NCI-H774 (cell line): ENCODE measurements around the gene HSD3B7.

Experiments
- DNase-seq: peaks from one replicate; lab custom pipeline; 2025; lab: John Stamatoyannopoulos, UW

Gene HSD3B7

DNA sequence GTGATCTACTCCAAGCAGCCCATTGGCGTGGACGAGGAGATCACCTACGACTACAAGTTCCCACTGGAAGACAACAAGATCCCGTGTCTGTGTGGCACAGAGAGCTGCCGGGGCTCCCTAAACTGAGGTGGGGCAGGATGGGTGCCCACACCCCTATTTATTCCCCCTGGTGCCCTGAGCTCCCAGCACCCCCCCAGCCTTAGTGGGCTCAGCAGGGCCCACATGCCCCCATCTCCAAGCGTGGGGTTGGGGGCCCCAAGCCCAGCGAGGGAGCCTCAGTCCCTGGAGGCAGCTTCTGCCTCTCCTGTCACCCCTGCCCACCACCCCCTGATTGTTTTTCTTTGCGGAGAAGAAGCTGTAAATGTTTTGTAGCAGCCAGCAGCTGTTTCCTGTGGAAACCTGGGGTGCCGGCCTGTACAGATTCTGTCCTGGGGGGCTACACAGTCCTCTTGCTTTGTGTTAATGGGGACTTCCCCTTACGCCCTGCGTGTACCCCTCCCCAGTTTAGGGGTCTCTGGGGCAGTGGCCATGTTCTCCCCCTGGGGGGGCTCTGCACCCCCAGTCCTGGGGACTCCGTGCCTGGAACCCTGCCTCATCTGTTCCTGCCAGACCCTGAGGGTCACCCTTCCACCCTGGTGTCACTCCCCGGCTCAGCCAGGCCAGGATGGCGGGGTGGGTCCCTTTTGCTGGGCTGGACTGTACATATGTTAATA, 953 bp upstream of the HSD3B7 start:
- DNase-seq: no peak

DNA sequence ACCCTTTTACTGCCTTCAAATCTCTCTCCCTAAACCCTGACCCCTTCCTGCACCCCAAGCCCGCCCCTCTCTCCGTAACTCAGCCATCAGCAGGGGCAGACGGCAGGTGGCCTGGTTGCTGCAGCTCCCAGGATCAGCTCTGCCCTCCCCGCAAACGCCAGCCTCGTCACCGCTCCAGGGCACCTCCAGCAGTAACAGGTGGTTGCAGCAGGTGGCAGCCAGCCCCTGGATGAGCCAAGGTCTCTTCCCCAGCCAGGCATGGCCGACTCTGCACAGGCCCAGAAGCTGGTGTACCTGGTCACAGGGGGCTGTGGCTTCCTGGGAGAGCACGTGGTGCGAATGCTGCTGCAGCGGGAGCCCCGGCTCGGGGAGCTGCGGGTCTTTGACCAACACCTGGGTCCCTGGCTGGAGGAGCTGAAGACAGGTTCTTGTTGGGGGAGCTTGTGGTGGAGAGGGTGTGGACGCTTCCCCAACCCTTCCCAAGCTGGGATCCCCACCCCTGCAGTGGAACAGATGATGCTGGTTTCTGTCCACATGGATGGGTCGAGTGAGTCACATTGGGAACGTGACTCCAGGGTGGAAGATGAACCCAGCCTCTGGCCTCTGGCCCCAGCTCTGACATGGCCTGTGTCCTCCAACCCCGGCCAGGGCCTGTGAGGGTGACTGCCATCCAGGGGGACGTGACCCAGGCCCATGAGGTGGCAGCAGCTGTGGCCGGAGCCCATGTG, 558 bp downstream of the HSD3B7 start:
- peak; percentile 72 for DNase-seq

DNA sequence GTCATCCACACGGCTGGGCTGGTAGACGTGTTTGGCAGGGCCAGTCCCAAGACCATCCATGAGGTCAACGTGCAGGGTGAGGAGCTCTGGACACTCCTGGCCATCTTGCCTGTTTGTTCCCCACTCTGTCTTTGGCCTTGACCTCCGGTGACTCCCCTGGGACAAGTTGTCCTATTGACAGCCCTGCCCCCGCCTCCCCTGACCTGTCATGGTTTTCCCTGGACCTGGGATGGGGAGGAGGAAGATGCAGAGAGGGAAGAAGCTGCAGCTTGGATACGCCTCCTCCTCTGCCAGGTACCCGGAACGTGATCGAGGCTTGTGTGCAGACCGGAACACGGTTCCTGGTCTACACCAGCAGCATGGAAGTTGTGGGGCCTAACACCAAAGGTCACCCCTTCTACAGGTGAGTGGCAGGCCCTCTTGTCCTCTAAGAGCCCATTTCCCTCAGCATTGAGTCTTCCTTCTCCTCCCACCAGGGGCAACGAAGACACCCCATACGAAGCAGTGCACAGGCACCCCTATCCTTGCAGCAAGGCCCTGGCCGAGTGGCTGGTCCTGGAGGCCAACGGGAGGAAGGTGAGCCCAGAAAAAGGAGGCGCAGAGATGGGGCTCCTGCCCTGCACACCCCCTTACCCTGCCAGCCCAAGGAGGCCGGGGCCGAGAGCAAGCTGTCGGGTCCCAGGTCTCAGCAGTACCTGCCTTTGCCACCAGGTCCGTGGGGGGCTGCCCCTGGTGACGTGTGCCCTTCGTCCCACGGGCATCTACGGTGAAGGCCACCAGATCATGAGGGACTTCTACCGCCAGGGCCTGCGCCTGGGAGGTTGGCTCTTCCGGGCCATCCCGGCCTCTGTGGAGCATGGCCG, 1.4 kb downstream of the HSD3B7 start:
- no peak for DNase-seq

DNA sequence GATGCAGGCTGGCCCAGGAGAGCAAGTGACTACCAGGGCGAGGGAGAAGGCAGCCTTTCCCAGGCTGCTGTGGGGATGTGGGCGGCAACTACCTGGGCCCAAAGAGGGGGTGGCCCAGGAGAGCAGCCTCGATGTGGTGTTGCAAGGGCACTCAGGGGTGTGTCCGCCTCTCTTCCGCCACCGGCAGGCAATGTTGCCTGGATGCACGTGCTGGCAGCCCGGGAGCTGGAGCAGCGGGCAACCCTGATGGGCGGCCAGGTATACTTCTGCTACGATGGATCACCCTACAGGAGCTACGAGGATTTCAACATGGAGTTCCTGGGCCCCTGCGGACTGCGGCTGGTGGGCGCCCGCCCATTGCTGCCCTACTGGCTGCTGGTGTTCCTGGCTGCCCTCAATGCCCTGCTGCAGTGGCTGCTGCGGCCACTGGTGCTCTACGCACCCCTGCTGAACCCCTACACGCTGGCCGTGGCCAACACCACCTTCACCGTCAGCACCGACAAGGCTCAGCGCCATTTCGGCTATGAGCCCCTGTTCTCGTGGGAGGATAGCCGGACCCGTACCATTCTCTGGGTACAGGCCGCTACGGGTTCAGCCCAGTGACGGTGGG, 2.7 kb downstream of the HSD3B7 start:
- DNase-seq: no peak

DNA sequence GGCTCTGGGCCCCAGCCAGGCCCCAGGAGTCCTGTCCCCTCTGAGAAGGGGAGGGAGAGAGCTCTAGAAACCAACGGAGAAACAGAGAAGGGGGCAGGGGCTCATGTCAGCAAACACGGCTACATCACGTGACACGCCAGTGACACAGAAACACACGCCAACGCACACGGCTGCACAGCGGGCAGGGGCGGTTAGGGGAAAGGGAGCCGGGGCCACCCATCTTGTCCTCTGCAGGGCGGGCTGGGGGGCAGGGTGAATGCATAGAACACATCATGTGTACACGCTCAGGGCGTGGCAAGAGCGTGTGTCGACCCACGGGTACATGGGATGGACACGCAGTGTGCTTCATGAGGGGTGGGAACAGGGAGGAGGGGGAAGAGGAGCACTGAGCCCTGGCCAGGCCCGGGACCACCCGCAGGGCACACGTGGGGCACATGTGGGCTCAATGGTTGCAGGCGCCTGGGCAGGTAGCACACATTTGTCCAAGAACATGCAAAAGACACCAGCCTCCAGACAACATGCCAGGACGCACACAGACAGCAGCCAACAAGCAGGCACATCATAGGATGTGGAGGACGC, 4.6 kb downstream of the HSD3B7 start:
- DNase-seq: no peak

DNA sequence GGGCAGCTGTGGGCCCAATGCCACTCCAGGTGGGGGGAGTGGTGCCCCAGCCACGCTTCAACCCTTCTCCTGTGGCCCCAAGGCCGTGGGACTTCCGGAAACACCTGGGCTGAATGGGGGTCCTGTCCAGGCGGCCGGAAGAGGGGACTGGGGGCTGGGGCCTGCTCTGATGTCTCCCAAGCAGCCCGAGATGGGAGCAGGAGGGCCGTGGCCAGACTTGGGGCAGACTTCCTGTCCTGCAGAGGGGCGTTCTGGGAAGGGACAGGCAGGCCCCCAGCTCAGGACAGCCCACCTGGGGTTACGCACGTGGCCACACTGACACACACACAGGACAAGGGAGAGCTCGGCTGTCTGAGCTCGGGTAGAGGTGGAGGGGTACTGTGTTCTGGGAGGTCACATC, 5.1 kb downstream of the HSD3B7 start:
- DNase-seq: no peak

DNA sequence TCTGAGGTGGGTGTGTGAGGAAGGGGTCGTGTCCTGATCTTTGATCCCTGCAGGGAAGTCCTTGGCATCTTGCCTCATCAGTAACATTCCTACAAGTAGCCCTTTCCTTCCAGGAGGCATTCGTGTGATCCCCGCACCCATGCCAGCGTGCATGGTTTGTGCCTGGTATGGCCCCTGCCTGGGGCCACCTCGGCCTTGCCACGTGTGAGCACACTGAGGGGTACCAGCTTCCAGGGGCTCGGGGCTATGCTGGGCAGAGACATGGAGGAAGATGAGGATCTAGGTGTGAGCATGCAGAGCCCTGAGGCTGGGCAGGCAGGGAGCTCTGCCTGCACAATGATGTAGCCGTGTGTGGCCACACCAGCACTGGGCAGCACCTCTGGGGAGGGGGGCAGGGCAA, 6.0 kb downstream of the HSD3B7 start:
- DNase-seq: no peak

DNA sequence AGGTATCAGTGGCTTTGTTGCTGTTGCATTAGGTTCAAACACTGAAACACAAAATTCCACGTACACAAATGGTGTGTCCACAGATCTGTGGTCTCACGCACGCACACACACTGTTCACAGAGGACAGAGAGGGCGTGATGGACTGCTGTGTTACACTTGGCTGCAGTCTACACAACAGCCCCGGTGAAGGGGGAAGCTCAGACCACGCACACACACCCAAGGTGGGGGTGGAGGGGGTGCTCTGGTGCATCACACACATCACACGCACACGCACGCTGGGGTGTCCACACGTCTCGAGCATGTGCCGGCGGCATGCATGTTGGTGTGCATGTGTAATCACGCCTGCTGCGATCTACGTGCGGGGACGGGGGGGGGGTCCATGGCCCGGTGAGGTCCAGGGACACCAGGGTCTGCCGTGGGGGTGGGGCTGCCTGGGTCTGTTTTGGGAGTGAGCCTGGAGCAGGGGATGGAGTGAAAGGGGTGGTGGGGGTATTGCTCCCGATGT, 7.3 kb downstream of the HSD3B7 start:
- no peak for DNase-seq

DNA sequence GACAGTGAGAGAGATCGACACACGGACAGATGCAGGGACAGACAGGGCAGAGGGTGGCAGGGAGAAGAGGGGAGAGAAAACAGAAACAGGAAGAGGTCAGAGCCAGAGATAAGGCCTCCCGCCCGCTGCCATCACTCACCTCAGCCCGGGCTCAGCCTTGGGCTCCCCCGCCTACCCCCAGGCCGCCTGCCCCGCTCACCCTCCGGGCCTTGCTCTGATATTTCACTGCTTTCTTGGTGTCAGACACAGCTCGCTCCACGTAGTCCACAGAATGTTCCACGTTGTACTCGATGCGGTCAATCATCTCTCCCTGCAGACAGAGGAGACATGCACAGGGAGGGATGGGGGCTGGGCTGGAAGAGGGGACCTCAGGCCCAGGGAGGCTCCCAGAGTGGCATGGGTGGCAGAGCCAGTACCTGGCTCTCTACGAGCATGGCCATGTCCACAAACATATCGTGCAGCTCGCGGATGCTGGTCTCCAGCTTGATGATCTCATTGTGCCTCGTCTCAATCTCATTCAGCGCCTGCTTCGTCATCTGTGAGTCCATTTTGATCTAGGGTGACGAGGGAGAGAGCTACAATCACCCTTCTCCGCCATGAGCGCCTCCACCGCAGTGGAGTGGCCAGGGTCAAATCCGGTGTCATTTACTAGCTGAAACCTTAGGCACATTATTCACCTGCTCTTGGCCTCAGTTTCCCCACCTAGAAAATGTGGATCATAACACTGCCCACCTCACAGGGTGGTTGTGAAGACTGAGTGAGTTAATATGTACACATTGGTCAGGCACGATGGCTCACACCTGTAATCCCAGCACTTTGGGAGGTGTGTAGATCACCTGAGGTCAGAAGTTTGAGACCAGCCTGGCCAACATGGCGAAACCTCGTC, 8.2 kb downstream of the HSD3B7 start:
- DNase-seq: no peak

DNA sequence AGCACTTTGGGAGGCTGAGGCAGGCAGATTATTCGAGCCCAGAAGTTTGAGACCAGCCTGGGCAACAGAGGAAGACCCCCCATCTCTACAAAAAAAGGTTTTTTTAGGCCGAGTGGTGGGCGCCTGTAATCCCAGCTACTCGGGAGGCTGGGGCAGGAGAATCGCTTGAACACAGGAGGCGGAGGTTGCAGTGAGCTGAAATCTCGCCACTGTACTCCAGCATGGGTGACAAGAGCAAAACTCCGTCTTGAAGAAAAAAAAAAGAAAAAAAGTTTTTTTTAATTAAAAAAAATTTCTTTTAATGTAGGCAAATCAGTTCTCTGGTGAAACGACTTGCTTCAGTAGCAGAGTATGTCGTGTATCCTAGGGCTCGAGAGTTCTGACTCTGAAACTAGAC, 10.9 kb downstream of the HSD3B7 start:
- DNase-seq: no peak

DNA sequence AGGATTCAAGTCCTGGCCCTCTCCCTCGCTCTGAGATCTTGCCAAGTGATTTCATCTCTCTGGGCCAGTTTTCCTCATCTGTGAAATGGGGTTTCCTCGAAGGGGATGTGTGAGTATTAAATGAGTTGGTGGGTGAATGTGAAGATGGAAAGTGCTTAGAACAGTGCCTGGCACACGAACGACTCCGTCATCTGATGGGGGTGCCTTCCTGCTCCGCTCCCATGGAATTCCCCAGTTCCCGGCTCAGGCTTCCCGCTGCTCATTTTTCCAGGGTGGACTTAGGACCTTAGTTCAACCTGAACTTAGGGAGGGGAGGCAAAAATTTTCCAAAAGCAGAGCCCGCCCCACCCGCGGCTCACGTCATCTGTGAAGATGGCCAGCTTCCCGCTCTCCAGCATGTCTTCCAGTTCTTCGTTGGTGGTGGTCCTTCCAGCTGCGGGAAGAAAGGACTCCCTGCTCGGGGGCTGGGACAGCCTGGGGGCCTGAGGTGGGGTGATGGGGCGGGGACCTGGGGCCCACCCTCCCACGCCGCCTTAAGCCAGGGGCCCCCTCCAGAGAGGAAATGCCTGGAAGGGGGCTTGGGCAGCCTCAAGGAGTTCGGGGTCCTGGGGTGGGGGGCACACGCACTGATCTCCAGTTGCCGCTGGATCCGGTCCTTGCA, 11.4 kb downstream of the HSD3B7 start:
- no peak for DNase-seq

DNA sequence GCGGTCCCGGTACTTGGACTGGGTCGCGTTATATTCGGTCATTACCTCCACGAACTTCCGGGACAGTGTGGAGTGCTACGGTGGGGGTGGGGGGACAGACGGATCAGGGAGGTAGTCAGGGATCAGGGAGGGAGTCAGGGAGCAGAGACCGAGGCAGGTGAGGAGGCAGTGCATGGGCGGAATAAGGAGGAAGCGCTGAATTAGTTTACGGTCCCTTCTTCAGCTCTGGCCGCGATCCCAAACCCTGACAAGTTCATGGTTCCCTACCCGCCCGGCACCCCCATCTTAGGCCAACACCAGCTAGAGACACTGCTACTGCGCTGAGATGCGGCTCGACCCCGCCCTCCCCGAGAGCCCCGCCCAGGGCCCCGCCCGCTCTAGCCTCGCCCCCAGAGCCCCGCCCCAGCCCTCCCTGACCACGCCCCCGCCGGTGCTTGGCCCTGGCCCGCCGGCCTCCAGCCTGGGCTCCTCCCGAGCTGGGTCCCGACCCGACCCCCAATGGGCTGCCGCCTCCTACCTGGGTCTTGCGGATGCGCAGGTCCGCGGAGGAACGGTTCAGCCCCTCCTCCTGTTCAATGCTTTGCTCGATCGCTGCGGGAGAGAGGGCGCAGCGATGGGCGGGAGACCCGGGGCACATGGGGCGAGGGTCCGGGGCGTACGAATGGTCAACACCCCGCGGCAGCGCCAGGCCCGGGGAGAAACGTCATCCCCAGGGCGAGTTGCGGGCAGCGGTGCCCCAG, 12.1 kb downstream of the HSD3B7 start:
- DNase-seq: peak; percentile 48

DNA sequence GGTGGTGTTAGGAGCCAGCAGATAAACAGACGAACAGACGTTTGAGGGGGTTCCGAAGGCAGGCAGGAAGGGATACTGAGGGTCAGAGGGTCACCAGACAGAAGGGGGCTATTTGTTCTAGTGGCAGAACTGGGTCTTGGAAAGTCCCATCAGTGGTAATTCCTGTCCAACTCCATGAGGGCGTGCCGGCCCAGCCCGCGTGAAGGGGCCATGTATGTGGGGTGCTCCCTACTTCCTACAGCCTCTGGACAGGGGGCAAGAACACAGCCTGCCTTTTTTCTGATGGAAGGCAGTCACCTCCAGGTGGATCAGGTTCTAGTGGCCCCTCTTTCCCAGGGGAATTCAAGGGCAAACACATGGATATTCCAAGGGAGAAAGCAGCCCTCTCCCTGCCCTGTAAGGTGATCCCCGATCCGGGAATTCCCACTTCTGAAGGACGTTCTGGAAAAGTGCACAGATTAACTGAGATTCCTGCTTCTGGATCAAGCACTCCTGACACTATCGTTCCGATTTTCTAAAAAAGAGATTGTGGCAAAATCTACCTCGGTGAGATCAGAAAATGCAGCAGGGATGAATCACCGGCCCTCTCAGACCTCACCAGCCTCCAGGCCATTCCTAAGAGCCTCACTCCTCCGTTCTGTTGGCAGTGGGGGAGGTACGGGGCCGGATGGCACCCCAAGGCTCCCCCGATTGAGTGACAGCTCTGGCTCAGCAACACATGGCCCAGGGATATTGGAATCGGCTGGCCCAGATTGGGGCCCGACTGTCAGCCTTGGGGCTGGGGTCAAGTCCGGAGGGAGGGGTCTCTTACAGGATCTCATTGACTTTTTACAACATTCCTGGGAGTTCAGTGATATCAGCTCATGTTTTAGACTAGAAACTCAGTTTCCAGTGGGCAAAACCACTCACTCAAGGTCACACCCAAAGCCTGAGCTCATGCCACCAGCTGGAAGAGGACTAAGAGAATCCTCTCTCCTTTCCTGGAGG, 13.0 kb downstream of the HSD3B7 start:
- DNase-seq: no peak

DNA sequence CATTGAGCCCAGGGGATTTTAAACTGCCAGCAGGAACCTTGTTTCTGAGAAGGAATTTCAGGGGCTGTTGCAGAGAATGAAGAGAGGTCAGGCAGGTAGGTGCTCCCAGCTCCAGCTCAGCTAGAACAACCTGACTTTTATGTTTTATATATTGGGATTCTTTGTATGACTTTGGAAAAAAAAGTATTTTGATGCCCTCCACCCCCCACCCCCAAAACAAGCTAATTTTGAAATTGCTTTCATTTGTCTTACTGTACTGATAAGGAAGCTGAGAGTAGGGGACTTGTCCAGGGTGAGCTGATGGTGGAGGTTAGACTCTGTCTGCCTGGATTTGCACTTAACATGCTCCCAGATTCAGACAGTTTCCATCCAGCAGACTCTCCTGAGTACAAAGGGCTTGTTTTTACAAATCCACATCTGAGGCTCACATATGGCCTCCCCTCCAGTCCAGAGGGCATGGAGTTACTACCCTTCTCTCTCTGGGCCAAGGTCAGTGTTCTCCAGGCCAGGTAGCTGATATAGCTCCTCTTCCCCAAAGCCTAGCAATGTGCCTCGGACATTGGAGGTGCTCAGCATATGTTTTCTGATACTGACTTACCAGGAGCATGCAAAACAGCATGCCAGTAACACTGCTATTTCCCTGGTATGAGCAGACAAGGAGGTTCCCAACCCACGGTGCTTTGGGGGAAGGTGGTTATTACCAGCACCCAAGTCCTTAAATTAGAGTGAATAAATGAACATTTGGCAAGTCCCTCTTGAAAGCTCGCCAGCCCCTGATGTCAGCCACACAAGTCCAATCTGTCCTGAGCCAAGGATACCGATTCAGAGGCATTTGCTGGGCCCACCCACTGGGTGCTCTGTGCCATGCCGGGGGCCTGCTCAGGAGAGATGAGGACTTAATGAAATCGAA, 14.1 kb downstream of the HSD3B7 start:
- DNase-seq: no peak

DNA sequence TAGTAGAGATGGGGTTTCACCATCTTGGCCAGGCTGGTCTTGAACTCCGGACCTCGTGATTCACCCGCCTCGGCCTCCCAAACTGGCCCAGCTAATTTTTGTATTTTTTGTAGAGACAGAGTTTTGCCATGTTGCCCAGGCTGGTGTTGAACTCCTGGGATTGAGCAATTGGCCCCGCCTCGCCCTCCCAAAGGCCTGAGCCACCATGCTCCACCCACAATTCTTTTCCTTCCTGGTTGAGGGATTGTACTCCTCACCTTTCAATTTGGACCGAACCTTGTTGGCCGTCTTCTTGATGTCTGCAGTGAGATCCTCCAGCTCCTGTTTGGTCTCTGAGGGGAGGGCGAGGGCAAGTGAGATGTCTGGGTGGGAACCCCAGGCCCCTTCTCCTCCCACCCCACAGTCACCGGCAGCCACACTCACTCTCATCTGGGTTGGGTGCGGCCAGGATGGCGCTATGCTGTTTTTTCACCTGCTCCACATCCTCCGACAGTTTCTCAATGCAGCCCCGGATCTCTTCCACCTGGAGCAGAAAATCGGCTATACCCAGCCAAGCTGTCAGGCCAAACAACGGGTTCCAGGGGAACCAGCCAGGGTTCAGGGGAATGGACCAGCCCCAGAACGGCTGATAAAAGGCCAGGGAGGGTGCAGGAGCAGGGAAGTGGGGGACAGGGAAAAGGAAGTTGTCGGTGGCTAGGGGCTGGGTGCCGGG, 15.8 kb downstream of the HSD3B7 start:
- DNase-seq: no peak

DNA sequence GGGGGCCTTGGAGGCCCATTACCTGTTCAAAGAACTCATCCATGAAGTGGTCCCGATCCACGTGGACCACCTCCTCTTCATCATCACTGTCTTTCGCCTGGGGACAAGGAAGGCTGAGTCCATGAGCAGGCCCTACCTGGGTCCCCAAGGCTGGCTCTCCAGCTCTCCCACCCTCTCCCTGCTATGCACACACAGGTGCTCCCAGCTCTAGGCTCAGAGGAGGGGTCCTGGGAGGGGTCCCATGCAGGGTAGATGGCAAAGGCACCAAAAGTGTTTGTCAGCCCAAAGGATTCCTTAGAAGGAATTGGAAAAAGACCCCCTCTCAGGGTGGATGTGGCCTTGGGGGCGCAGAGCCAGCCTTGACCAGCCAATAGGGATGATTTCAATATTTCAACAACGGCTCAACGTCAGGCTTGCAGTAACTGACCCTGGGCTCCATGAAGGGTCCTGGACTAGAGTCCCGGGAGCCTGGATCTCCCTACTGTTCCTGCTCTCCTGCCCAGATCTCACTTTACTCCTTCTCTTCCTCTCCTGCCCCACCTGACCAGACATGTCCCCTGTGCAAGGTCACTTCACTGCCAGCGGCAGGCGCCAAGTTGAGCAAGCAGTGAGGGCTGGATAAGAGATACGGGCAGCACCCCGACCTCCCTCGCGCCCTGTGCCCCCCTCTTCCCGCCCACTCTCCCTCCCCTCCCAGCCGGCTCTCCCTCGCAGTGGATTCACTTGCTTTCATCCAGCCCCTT, 16.7 kb downstream of the HSD3B7 start:
- no peak for DNase-seq
